ENCODE data around the gene TAS2R9.
"Not testable (repeated sequence)": the region's sequence is repeated elsewhere in the genome, so short reads cannot be mapped to it uniquely, and the experiment has no call there.

Gene TAS2R9

DNA sequence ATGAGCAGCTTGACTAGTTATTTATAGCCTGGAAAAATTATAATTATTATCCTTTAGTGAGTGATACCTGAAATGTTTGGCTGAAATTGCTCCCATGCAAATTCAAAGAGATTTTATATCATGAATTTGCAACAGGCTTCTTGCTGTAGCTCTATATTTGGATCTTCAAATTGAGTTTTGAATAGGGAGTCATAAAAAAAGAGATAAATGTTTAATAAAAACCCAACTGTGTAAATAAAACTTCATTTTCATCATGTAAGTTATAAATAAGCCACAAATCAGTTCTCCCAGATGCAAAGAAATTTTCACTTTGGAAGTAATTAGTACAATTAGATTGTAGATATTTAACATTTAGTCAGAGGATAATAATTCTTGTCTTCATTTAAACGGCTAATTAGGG is 2.8 kb downstream of the TAS2R9 start, which contains the start of gene TAS2R8:
TAS2R8 (minus strand) TSS at position 101 of the 400 bp plus-strand sequence. CDS start 306 bp downstream, outside the sequence.
- FAIRE-seq (no peak), DNase-seq (ENCODE audit: insufficient read length) (no peak)
- no peak for TF ChIP-seq POLR2A (IDR thresholded peaks at IDR 0.05; ENCODE audit: low read depth, low read length)
- no peak for TF ChIP-seq TAF1 (IDR thresholded peaks at IDR 0.05; ENCODE audit: borderline replicate concordance, low read depth, low read length)
- TF ChIP-seq POLR2AphosphoS5 (IDR thresholded peaks at IDR 0.05; ENCODE audit: low read depth, low read length), result no peak

DNA sequence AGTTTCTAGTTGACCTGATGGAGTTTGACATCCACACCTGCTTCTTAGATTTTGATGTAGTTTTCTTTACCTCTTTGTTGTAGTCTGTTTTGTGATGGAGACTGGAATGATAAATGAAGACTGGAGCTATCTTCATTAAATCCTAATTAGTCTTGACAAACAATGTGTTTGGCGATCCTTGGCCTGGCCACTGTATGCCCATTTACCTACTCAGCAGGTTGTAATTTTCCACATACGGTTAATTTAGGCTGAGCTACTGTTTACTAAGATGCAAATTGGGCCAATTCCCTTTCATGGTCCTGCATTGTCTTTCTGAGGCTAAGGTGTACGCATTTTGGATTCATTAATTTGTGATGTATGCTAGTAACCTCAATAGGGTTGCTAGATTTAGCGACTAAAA is 7.4 kb downstream of the TAS2R9 start, which contains the start of gene TAS2R7:
TAS2R7 (minus strand) TSS at position 41 of the 400 bp plus-strand sequence. CDS start 57 bp downstream, outside the sequence.
- DNase-seq (ENCODE audit: insufficient read length) (no peak), FAIRE-seq (no peak)

DNA sequence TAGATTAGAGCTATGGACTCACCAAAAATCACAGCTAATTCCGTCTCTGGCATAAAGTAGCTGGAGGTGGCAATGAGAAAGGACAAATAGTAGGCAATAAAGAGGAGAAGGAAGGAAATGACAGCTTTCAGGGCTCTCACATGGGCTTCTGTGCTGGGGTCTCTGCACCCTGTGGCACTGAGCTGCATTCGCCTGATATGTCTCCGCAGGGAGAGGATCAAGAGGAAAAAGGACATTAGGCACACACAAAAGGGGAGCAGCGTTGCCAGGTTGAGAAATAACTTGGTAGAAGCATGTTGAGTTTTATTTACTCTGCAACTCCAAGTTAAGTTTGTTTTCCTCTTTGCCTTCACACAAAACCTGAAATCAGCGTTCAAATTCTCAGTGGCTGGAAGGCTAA is 8.2 kb downstream of the TAS2R9 start:
- no peak for DNase-seq (ENCODE audit: insufficient read length)
- TF ChIP-seq POLR2AphosphoS5 (IDR thresholded peaks at IDR 0.05; ENCODE audit: low read depth, low read length), result no peak
- TF ChIP-seq TAF1 (IDR thresholded peaks at IDR 0.05; ENCODE audit: borderline replicate concordance, low read depth, low read length), result no peak
- no peak for TF ChIP-seq POLR2A (IDR thresholded peaks at IDR 0.05; ENCODE audit: low read depth, low read length)
- FAIRE-seq, result no peak

More for the DNA sequence above, 7.4 kb downstream of the TAS2R9 start, which contains the start of gene TAS2R7:
- TF ChIP-seq POLR2AphosphoS5 (IDR thresholded peaks at IDR 0.05; ENCODE audit: low read depth, low read length) (no peak), POLR2A (IDR thresholded peaks at IDR 0.05; ENCODE audit: low read depth, low read length) (no peak), TAF1 (IDR thresholded peaks at IDR 0.05; ENCODE audit: borderline replicate concordance, low read depth, low read length) (no peak)

DNA sequence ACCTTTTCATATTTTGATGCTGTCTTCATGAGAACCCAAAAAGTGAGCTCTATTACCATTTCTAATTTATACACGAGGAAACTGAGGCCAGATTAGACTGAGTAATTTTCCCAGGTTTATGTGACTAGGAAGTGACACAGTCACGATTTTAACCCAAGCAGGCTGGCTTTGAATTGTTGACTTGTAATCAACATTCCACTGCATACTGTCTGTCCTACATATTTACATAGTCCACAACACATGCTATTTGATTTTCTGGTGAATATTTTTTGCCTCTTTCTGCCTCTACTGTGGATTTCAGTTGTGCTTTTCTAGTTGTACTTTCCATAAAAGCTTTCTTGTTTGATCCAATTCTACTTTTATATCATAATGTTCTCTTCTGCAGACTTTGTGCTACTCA is 15.7 kb downstream of the TAS2R9 start:
- TF ChIP-seq POLR2AphosphoS5 (IDR thresholded peaks at IDR 0.05; ENCODE audit: low read depth, low read length) (no peak), POLR2A (IDR thresholded peaks at IDR 0.05; ENCODE audit: low read depth, low read length) (no peak), TAF1 (IDR thresholded peaks at IDR 0.05; ENCODE audit: borderline replicate concordance, low read depth, low read length) (no peak)
- no peak for FAIRE-seq
- DNase-seq (ENCODE audit: insufficient read length), result no peak

DNA sequence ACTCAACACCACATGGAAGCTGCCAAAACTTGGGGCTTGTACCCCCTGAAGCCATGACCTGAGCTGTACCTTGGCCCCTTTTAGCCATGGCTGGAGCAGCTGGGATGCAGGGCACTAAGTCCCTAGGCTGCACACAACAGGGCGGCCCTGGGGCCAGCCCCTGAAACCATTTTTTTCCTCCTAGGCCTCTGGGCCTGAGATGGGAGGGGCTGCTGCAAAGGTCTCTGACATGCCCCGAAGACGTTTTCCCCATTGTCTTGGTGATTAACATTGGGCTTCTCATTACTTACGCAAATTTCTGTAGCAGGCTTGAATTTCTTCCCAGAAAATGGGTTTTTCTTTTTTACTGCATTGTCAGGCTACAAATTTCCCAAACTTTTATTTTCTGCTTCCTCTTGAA is 18.2 kb downstream of the TAS2R9 start:
- FAIRE-seq; DNase-seq (ENCODE audit: insufficient read length): not testable (repeated sequence)

DNA sequence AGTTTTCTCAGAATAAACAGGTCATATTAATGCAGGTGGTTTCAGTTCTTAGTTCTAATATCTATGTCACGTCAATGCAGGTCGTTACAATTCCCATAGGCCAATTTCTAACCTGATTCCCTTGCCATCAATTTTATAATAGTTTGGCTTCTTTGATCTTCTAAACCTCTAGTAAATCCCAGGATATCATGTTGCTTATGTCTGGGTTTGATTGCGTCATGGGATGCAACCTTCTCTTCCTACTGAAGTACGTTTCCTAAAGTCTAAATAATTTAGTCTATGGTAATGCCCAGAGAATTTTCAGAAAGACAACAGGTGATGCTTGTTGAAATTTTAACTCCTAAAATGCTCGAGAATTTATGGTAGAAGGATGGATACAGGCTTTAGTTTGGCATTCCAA is 26.7 kb downstream of the TAS2R9 start:
- TF ChIP-seq POLR2AphosphoS5 (IDR thresholded peaks at IDR 0.05; ENCODE audit: low read depth, low read length), result no peak
- no peak for TF ChIP-seq TAF1 (IDR thresholded peaks at IDR 0.05; ENCODE audit: borderline replicate concordance, low read depth, low read length)
- TF ChIP-seq POLR2A (IDR thresholded peaks at IDR 0.05; ENCODE audit: low read depth, low read length), result no peak
- DNase-seq (ENCODE audit: insufficient read length) (no peak), FAIRE-seq (no peak)

DNA sequence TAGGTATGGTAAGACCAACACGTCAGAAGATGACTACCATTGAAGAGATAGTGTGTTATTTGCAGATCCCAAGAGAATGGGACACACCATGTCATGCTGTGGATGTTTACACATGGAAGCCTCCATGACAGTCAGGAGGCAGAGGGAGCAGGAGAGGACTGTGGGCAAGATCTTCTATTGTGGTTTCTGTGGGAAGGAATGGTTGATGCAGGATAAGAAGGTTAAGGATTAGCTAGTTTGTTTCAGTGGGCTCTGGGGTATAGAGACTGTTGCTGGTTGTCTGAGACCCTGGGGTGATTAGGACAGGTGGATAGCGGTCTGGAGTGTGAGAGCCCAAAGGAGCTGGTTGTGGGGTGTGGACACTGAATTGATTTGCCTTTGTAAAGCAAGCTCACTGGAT is 30.9 kb downstream of the TAS2R9 start:
- no peak for DNase-seq (ENCODE audit: insufficient read length)
- no peak for TF ChIP-seq TAF1 (IDR thresholded peaks at IDR 0.05; ENCODE audit: borderline replicate concordance, low read depth, low read length)
- no peak for TF ChIP-seq POLR2AphosphoS5 (IDR thresholded peaks at IDR 0.05; ENCODE audit: low read depth, low read length)
- no peak for TF ChIP-seq POLR2A (IDR thresholded peaks at IDR 0.05; ENCODE audit: low read depth, low read length)
- no peak for FAIRE-seq

- no peak for DNase-seq (ENCODE audit: insufficient read length)
- TF ChIP-seq POLR2AphosphoS5 (IDR thresholded peaks at IDR 0.05; ENCODE audit: low read depth, low read length) (no peak), TAF1 (IDR thresholded peaks at IDR 0.05; ENCODE audit: borderline replicate concordance, low read depth, low read length) (no peak), POLR2A (IDR thresholded peaks at IDR 0.05; ENCODE audit: low read depth, low read length) (no peak)
- FAIRE-seq, result no peak
Measured at GRCh38 chr12:10771132-10771733, 38.7 kb downstream of the TAS2R9 start.

- FAIRE-seq (no peak), DNase-seq (ENCODE audit: insufficient read length) (no peak)
- TF ChIP-seq POLR2AphosphoS5 (IDR thresholded peaks at IDR 0.05; ENCODE audit: low read depth, low read length) (no peak), POLR2A (IDR thresholded peaks at IDR 0.05; ENCODE audit: low read depth, low read length) (no peak), TAF1 (IDR thresholded peaks at IDR 0.05; ENCODE audit: borderline replicate concordance, low read depth, low read length) (no peak)
Measured at GRCh38 chr12:10759657-10760056, 50.3 kb downstream of the TAS2R9 start.

All from GM12892 (cell line).